ENCODE data around the gene ACKR2.

Gene ACKR2

DNA sequence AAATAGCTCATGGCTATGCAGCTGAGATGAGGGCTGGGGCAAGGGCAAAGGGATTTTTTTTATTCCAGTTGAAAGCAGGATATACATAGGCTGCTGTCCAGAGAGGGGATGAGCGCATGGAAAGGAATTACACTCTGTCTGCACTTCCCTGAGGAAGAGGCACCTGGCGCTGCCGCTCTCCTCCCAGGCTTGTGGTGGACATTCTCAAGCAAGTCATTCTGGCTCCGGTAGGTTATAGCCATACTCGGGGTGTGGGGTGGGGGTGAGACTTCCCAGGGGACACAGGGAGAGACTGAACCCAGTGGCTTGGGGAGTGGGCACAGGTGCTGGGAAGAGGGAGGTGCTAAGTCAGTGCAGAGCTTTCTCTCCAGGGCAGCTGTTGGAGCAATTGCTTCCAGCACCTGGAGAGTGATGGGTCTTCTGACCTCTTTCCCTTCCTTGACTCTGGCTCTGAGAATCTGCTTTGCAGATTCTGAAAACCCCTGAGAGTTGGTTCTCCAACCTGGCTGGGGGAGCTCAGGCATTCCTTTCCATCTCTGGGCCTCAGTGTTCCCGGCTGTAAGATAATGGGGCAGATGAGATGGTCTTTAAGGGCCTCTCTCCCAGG, 42.1 kb downstream of the ACKR2 start:
- no peaks in the 10 kb centered on the region for H3K9me3 ChIP-seq (ENCODE audit: insufficient read depth, low read depth, low read length)
- H3K27me3 ChIP-seq (ENCODE audit: insufficient read depth, low read length) = no peaks in the 10 kb centered on the region
- H3K4me1 ChIP-seq (ENCODE audit: insufficient read depth, low read length) = no peaks in the 10 kb centered on the region
- no peak overlapping the region for H3K27ac ChIP-seq (ENCODE audit: low read length)
- no peak overlapping the region for H3K9ac ChIP-seq (ENCODE audit: low read depth, low read length)
- no peak overlapping the region for H3K4me3 ChIP-seq (ENCODE audit: low read length)
- H3K36me3 ChIP-seq (ENCODE audit: insufficient read depth, low read depth, low read length) = no peaks in the 10 kb centered on the region

DNA sequence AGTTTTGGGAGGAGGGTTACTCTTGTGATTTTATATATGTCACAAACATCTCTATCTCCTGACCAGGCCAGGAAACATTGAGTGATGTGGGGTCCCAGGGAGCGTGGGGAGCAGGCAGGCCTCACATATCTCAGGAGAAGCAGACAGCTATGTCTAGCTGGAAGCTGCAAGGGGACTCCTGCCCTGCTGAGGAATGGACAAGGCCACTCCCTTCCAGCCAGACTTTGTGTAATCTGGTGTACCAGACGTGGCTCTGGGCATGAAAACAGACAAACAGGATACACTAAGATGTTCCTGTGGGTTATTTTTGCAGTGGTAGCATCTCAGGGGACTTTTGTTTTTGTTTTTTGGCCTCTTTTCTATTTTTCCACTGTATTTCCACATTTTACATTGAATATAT, 43.2 kb downstream of the ACKR2 start:
- H3K9ac ChIP-seq (ENCODE audit: low read depth, low read length) = no peak overlapping the region
- H3K4me1 ChIP-seq (ENCODE audit: insufficient read depth, low read length) = no peaks in the 10 kb centered on the region

DNA sequence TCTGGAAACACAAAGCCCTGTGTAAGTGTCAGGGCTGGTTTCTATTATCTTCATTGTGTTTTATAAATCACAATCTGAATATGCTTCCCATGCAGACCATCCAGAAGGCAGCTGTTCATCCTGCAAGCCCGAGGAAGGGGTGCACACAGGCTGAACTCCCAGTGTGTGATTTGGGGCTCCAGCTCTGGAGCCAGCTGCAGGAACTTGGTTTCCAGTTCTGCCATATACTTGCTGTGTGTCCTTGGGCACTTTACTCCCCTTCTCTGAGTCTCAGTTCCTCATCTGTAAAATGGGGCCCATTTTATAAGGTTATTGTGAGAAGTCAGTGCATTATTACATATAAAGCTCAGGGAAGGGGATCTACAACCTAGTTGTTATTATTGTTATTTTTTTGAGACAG, 43.8 kb downstream of the ACKR2 start:
- H3K4me3 ChIP-seq (ENCODE audit: low read length) = no peak overlapping the region
- no peaks in the 10 kb centered on the region for H3K36me3 ChIP-seq (ENCODE audit: insufficient read depth, low read depth, low read length)
- no peak overlapping the region for H3K9ac ChIP-seq (ENCODE audit: low read depth, low read length)
- H3K4me1 ChIP-seq (ENCODE audit: insufficient read depth, low read length) = no peaks in the 10 kb centered on the region
- H3K27ac ChIP-seq (ENCODE audit: low read length) = no peak overlapping the region
- no peaks in the 10 kb centered on the region for H3K27me3 ChIP-seq (ENCODE audit: insufficient read depth, low read length)
- H3K9me3 ChIP-seq (ENCODE audit: insufficient read depth, low read depth, low read length) = no peaks in the 10 kb centered on the region

More for the DNA sequence above, 43.2 kb downstream of the ACKR2 start:
- no peak overlapping the region for H3K4me3 ChIP-seq (ENCODE audit: low read length)
- no peak overlapping the region for H3K27ac ChIP-seq (ENCODE audit: low read length)
- H3K27me3 ChIP-seq (ENCODE audit: insufficient read depth, low read length) = no peaks in the 10 kb centered on the region
- H3K9me3 ChIP-seq (ENCODE audit: insufficient read depth, low read depth, low read length) = no peaks in the 10 kb centered on the region
- no peaks in the 10 kb centered on the region for H3K36me3 ChIP-seq (ENCODE audit: insufficient read depth, low read depth, low read length)

DNA sequence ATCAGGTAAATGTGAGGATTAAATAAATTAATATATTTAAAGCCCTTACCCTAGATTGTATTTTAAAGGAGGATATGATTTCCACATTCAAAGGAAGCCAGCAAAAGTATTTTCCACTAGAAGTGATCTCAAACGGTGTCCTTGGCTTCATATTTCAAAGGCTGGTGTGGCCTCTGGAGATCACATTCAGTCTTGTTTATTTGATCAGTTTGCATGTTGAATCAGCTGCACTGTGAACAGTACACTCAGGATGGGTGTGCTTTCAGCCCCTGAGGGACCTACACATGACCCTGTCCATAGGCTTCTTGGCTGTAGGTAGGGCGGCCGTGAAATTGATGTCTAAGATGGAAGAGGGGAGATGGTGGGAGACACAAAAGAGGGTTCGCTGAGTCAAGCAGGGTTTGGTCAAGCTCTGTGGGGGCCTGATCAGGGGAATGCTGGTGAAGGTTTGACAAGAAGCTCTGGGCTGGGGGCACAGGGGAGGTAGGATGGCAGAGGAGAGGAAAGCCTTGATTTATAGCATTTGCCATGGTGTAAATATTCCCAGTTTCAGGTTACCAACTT, 44.6 kb downstream of the ACKR2 start:
- Histone ChIP-seq H3K27me3 (ENCODE audit: insufficient read depth, low read length) (no peaks in the 10 kb centered on the region), H3K4me3 (ENCODE audit: low read length) (no peak overlapping the region), H3K9me3 (ENCODE audit: insufficient read depth, low read depth, low read length) (no peaks in the 10 kb centered on the region), H3K27ac (ENCODE audit: low read length) (no peak overlapping the region), H3K4me1 (ENCODE audit: insufficient read depth, low read length) (no peaks in the 10 kb centered on the region), H3K36me3 (ENCODE audit: insufficient read depth, low read depth, low read length) (no peaks in the 10 kb centered on the region), H3K9ac (ENCODE audit: low read depth, low read length) (no peak overlapping the region)

DNA sequence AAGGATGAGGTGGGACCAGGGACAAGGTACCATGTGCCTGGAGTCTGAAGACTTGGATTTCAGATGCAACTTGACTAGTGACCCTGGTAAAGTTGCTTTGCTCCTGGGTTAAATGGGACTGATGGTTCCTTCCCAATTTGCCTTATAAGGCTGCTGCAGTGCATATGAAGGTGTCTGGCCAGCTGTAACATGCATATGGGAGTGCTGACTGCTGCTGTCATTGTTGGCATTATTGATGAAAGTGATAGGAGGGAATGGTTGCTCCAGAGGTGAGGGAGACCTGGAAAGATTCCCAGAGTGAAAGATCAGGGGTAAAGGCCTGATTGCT, 45.9 kb downstream of the ACKR2 start:
- H3K36me3 ChIP-seq (ENCODE audit: insufficient read depth, low read depth, low read length) = no peaks in the 10 kb centered on the region
- H3K9ac ChIP-seq (ENCODE audit: low read depth, low read length) = no peak overlapping the region
- H3K4me1 ChIP-seq (ENCODE audit: insufficient read depth, low read length) = no peaks in the 10 kb centered on the region
- H3K27me3 ChIP-seq (ENCODE audit: insufficient read depth, low read length) = no peaks in the 10 kb centered on the region
- H3K9me3 ChIP-seq (ENCODE audit: insufficient read depth, low read depth, low read length) = no peaks in the 10 kb centered on the region
- H3K4me3 ChIP-seq (ENCODE audit: low read length) = no peak overlapping the region
- H3K27ac ChIP-seq (ENCODE audit: low read length) = no peak overlapping the region

DNA sequence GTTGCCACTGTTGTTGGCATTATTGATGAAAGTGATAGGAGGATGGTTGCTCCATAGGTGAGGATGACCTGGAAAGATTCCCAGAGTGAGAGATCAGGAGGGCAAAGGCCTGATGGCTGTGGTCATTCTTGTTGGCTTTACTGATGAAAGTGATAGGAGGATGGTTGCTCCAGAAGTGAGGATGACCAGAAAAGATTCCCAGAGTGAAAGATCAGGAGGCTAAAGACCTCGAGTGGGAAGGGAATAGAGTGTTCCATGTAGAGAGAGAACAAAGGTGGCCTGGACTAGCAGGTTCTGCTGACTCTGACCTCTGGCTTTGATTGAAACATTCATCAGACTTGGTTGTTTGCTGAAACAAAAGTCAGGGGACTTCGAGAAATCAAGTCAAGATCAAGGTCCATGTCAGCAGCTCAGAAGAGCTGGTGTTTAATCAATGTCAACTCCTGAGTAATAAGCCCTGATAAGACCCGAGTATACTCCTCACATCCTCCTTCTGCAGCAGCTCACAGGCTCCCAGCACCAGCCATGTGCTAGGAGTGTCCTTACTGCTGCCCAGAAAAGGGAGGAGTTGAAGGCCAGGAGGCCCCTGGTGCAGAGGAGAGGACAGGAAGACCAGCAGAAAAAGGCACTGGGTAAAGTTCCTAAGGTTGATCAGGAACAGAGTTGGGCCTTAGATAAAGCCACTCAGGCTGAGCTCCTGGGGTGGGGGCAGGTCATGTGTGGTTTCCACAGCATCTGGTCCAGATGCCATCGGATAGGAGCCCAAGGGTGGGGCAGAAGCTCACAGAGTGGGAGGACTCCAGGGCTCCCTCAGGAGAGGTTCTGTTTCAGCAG, 46.5 kb downstream of the ACKR2 start:
- Histone ChIP-seq H3K4me1 (ENCODE audit: insufficient read depth, low read length) (no peaks in the 10 kb centered on the region), H3K27ac (ENCODE audit: low read length) (no peak overlapping the region), H3K9ac (ENCODE audit: low read depth, low read length) (no peak overlapping the region), H3K27me3 (ENCODE audit: insufficient read depth, low read length) (no peaks in the 10 kb centered on the region), H3K36me3 (ENCODE audit: insufficient read depth, low read depth, low read length) (no peaks in the 10 kb centered on the region), H3K4me3 (ENCODE audit: low read length) (no peak overlapping the region), H3K9me3 (ENCODE audit: insufficient read depth, low read depth, low read length) (no peaks in the 10 kb centered on the region)

DNA sequence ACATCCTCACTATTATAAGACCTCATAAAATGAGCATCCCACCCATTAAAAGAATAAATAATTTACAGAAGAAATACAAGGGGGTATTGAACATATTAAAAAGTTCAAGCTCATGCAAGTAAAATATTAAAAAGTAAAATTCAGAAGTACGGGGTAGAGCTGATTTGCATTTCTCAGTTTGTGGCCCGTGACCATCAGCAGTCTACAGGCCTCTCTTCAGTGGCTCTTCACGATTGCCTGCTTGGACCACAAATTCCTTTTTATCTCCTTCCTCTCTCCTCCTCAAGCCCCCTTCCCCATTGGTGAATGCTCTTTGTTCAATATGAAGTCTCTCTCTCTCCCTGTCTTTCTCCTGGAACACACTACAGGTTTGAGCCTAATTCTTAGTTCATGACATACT, 47.3 kb downstream of the ACKR2 start:
- no peaks in the 10 kb centered on the region for H3K4me1 ChIP-seq (ENCODE audit: insufficient read depth, low read length)
- H3K27me3 ChIP-seq (ENCODE audit: insufficient read depth, low read length) = no peaks in the 10 kb centered on the region
- no peak overlapping the region for H3K27ac ChIP-seq (ENCODE audit: low read length)
- no peak overlapping the region for H3K4me3 ChIP-seq (ENCODE audit: low read length)
- no peaks in the 10 kb centered on the region for H3K36me3 ChIP-seq (ENCODE audit: insufficient read depth, low read depth, low read length)
- no peak overlapping the region for H3K9ac ChIP-seq (ENCODE audit: low read depth, low read length)
- H3K9me3 ChIP-seq (ENCODE audit: insufficient read depth, low read depth, low read length) = no peaks in the 10 kb centered on the region

DNA sequence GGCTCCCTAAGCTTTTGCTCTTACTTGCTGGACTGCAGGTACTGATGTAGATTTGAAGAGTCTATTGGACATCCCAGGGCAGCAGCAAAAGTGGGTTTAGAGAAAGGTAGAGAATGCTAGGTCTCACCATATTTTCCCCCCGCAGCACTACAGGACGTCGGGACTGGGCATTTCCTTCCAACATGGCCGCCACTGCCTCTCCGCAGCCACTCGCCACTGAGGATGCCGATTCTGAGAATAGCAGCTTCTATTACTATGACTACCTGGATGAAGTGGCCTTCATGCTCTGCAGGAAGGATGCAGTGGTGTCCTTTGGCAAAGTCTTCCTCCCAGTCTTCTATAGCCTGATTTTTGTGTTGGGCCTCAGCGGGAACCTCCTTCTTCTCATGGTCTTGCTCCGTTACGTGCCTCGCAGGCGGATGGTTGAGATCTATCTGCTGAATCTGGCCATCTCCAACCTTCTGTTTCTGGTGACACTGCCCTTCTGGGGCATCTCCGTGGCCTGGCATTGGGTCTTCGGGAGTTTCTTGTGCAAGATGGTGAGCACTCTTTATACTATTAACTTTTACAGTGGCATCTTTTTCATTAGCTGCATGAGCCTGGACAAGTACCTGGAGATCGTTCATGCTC, 55.2 kb downstream of the ACKR2 start:
- no peaks in the 10 kb centered on the region for H3K27me3 ChIP-seq (ENCODE audit: insufficient read depth, low read length)
- no peaks in the 10 kb centered on the region for H3K9me3 ChIP-seq (ENCODE audit: insufficient read depth, low read depth, low read length)

DNA sequence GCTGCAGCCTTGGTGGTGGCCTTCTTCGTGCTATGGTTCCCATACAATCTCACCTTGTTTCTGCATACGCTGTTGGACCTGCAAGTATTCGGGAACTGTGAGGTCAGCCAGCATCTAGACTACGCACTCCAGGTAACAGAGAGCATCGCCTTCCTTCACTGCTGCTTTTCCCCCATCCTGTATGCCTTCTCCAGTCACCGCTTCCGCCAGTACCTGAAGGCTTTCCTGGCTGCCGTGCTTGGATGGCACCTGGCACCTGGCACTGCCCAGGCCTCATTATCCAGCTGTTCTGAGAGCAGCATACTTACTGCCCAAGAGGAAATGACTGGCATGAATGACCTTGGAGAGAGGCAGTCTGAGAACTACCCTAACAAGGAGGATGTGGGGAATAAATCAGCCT, 56.0 kb downstream of the ACKR2 start:
- Histone ChIP-seq H3K9ac (ENCODE audit: low read depth, low read length) (no peak overlapping the region), H3K36me3 (ENCODE audit: insufficient read depth, low read depth, low read length) (no peaks in the 10 kb centered on the region), H3K4me3 (ENCODE audit: low read length) (no peak overlapping the region), H3K9me3 (ENCODE audit: insufficient read depth, low read depth, low read length) (no peaks in the 10 kb centered on the region), H3K27me3 (ENCODE audit: insufficient read depth, low read length) (no peaks in the 10 kb centered on the region), H3K27ac (ENCODE audit: low read length) (no peak overlapping the region), H3K4me1 (ENCODE audit: insufficient read depth, low read length) (no peaks in the 10 kb centered on the region)

More for the DNA sequence above, 55.2 kb downstream of the ACKR2 start:
- Histone ChIP-seq H3K4me1 (ENCODE audit: insufficient read depth, low read length) (no peaks in the 10 kb centered on the region), H3K9ac (ENCODE audit: low read depth, low read length) (no peak overlapping the region), H3K36me3 (ENCODE audit: insufficient read depth, low read depth, low read length) (no peaks in the 10 kb centered on the region), H3K4me3 (ENCODE audit: low read length) (no peak overlapping the region), H3K27ac (ENCODE audit: low read length) (no peak overlapping the region)

DNA sequence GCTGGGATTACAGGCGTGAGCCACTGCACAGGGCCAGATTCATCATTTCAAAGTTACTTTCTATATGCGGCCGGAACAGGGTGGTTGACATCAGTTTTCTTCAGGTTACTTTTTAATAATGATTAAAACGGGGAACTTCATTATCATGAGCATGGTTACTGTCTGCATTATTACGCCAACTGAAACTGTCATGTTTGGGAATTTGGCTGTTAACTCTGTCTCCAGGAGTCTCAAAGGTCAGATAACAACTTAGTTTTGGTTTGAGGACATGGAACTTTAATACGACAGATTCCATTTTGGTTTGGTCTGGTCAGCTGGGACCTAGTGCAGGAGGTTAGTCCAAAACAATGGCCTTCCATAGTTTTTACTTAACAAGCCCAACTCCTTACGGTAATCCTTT, 57.9 kb downstream of the ACKR2 start:
- Histone ChIP-seq H3K4me3 (ENCODE audit: low read length) (no peak overlapping the region), H3K4me1 (ENCODE audit: insufficient read depth, low read length) (no peaks in the 10 kb centered on the region), H3K27me3 (ENCODE audit: insufficient read depth, low read length) (no peaks in the 10 kb centered on the region), H3K9ac (ENCODE audit: low read depth, low read length) (no peak overlapping the region), H3K36me3 (ENCODE audit: insufficient read depth, low read depth, low read length) (no peaks in the 10 kb centered on the region), H3K27ac (ENCODE audit: low read length) (no peak overlapping the region), H3K9me3 (ENCODE audit: insufficient read depth, low read depth, low read length) (no peaks in the 10 kb centered on the region)

DNA sequence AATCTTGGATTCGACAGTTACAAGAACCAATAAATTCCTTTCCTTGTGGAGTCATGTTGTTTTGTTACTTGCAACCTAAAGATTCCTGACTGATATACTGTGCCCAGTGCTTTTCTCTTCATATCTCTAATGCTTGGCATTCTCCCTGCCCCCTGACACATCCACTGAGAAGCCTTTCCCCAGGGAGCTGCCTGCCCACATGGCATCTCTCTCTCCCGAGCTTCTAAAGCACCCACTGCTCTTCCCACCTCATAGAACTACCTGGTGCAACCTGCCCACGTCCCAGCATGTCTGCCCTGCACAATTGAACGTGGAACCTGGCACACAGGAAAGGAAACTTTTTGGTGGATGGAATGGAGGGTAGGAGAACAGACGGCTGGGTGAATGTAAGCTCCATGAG, 59.6 kb downstream of the ACKR2 start:
- Histone ChIP-seq H3K4me1 (ENCODE audit: insufficient read depth, low read length) (no peaks in the 10 kb centered on the region), H3K27ac (ENCODE audit: low read length) (no peak overlapping the region), H3K4me3 (ENCODE audit: low read length) (no peak overlapping the region), H3K27me3 (ENCODE audit: insufficient read depth, low read length) (no peaks in the 10 kb centered on the region), H3K9me3 (ENCODE audit: insufficient read depth, low read depth, low read length) (no peaks in the 10 kb centered on the region), H3K9ac (ENCODE audit: low read depth, low read length) (no peak overlapping the region), H3K36me3 (ENCODE audit: insufficient read depth, low read depth, low read length) (no peaks in the 10 kb centered on the region)
